ENCODE results near the gene CLEC7A.

CLEC7A gene

DNA sequence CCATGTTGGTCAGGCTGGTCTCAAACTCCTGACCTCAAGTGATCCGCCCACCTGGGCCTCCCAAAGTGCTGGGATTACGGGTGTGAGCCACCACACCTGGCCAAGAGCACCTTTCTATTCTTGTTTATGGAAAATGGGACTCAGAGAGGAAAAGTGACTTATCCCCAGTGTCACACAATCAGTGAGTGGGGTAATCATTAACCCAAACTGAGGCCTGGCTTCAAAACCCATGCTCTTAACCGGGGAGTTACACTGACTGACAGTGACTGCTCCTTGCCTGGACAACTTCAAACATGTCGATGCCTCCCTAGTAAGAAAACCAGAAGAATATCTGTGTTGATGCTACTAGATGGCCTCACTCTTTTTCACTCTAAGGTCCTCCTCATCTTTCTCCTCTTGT, 7.3 kb downstream of the CLEC7A start:
- no peak for TF ChIP-seq SUZ12 (IDR thresholded peaks at IDR 0.05)
- no peak for TF ChIP-seq ZNF384 (IDR thresholded peaks at IDR 0.05)
- TF ChIP-seq SP1 (IDR thresholded peaks at IDR 0.05), result no peak
- no peak for TF ChIP-seq L3MBTL2 (conservative IDR thresholded peaks at IDR 0.05)
- no peak for DNase-seq (ENCODE audit: extremely low spot score)
- ChIA-PET CTCF (interaction anchor here (0.6 kb wide), 1 partner anchor 223 kb away, joined by 3 read pairs; no protein-coding TSS in a partner anchor), POLR2A (no interaction called here)

GRCh38 chr12:10121278-10121677, 8.7 kb downstream of the CLEC7A start:
- CTCF ChIA-PET, result no interaction called here
- POLR2A ChIA-PET, result no interaction called here
- TF ChIP-seq, protein P1, sequence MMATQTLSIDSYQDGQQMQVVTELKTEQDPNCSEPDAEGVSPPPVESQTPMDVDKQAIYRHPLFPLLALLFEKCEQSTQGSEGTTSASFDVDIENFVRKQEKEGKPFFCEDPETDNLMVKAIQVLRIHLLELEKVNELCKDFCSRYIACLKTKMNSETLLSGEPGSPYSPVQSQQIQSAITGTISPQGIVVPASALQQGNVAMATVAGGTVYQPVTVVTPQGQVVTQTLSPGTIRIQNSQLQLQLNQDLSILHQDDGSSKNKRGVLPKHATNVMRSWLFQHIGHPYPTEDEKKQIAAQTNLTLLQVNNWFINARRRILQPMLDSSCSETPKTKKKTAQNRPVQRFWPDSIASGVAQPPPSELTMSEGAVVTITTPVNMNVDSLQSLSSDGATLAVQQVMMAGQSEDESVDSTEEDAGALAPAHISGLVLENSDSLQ (IDR thresholded peaks at IDR 0.05), result no peak
- TF ChIP-seq FOXK2 (IDR thresholded peaks at IDR 0.05) (no peak), L3MBTL2 (conservative IDR thresholded peaks at IDR 0.05) (no peak), LEF1 (IDR thresholded peaks at IDR 0.05; ENCODE audit: borderline replicate concordance) (no peak), NFRKB (IDR thresholded peaks at IDR 0.05) (no peak)
- no peak for DNase-seq (ENCODE audit: extremely low spot score)

DNA sequence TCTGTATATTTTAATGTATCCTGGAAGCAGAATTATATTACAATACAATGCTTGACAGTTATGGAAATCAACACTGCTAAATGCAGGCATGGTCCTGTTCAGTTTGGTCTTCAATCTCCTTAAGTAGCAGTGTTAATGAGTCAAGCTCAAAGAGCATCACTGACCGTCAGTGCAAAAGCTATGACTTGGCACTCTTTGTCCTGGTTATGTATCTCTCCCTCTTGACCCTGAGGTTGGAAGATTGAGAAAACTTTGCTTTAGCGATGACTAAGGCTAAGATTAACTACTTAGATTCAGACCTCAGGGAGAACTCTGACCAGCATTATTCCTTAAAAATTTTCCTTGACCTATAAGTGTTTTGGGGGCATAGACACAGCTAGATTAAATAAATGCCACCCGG, 10.9 kb downstream of the CLEC7A start:
- no peak for DNase-seq (ENCODE audit: extremely low spot score)
- TF ChIP-seq TARDBP (IDR thresholded peaks at IDR 0.05) (no peak), ELF4 (IDR thresholded peaks at IDR 0.05) (no peak), HDGF (IDR thresholded peaks at IDR 0.05; ENCODE audit: borderline replicate concordance) (no peak), BHLHE40 (IDR thresholded peaks at IDR 0.05; ENCODE audit: borderline replicate concordance) (no peak), FOXM1 (IDR thresholded peaks at IDR 0.05; ENCODE audit: borderline replicate concordance) (no peak), L3MBTL2 (conservative IDR thresholded peaks at IDR 0.05) (no peak)
- ChIA-PET CTCF (no interaction called here), POLR2A (no interaction called here)

GRCh38 chr12:10115890-10116289, 14.1 kb downstream of the CLEC7A start:
- CTCF ChIA-PET, result no interaction called here
- DNase-seq (ENCODE audit: extremely low spot score), result no peak
- POLR2A ChIA-PET, result no interaction called here
- no peak for TF ChIP-seq LEF1 (IDR thresholded peaks at IDR 0.05; ENCODE audit: borderline replicate concordance)
- TF ChIP-seq TARDBP (IDR thresholded peaks at IDR 0.05), result no peak

DNA sequence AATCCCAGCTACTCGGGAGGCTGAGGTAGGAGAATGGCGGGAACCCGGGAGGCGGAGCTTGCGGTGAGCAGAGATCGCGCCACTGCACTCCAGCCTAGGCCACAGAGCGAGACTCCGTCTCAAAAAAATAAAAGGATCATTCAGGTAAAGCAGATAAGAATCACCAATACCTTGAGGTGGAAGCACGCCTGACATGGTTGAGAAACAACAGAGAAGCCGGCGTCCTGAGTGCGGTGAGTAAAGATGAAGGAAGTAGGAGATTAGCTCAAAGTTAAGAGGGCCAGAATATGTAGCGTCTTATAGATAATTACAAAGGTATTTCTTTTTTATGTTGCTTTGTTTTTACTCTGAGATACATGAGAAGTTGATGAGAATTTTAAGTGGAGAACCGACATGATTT, 14.7 kb downstream of the CLEC7A start:
- ChIA-PET CTCF (no interaction called here), POLR2A (no interaction called here)

GRCh38 chr12:10113920-10114319, 16.1 kb downstream of the CLEC7A start:
- no peak for TF ChIP-seq BHLHE40 (IDR thresholded peaks at IDR 0.05; ENCODE audit: borderline replicate concordance)
- no peak for TF ChIP-seq LEF1 (IDR thresholded peaks at IDR 0.05; ENCODE audit: borderline replicate concordance)
- no peak for TF ChIP-seq ELF4 (IDR thresholded peaks at IDR 0.05)
- no peak for TF ChIP-seq SP1 (IDR thresholded peaks at IDR 0.05)
- TF ChIP-seq FOXA1 (IDR thresholded peaks at IDR 0.05), result no peak
- TF ChIP-seq TARDBP (IDR thresholded peaks at IDR 0.05), result no peak
- no peak for TF ChIP-seq NFRKB (IDR thresholded peaks at IDR 0.05)
- TF ChIP-seq L3MBTL2 (conservative IDR thresholded peaks at IDR 0.05), result no peak
- TF ChIP-seq SUZ12 (IDR thresholded peaks at IDR 0.05), result no peak
- TF ChIP-seq FOXM1 (IDR thresholded peaks at IDR 0.05; ENCODE audit: borderline replicate concordance), result no peak
- TF ChIP-seq CTBP1 (IDR thresholded peaks at IDR 0.05; ENCODE audit: borderline replicate concordance), result no peak
- TF ChIP-seq HDGF (IDR thresholded peaks at IDR 0.05; ENCODE audit: borderline replicate concordance), result no peak
- CTCF ChIA-PET, result no interaction called here
- POLR2A ChIA-PET, result no interaction called here
- DNase-seq (ENCODE audit: extremely low spot score), result no peak

More for the DNA sequence above, 14.7 kb downstream of the CLEC7A start:
- TF ChIP-seq TARDBP (IDR thresholded peaks at IDR 0.05), result no peak
- TF ChIP-seq, protein P1 (IDR thresholded peaks at IDR 0.05), result no peak
- no peak for TF ChIP-seq NFRKB (IDR thresholded peaks at IDR 0.05)
- no peak for TF ChIP-seq ARNT (IDR thresholded peaks at IDR 0.05)
- no peak for TF ChIP-seq BHLHE40 (IDR thresholded peaks at IDR 0.05; ENCODE audit: borderline replicate concordance)
- no peak for TF ChIP-seq HDGF (IDR thresholded peaks at IDR 0.05; ENCODE audit: borderline replicate concordance)
- no peak for TF ChIP-seq ZNF384 (IDR thresholded peaks at IDR 0.05)
- TF ChIP-seq L3MBTL2 (conservative IDR thresholded peaks at IDR 0.05), result no peak
- no peak for TF ChIP-seq FOXA1 (IDR thresholded peaks at IDR 0.05)
- no peak for TF ChIP-seq CTBP1 (IDR thresholded peaks at IDR 0.05; ENCODE audit: borderline replicate concordance)
- no peak for DNase-seq (ENCODE audit: extremely low spot score)

GRCh38 chr12:10113075-10113474, 16.9 kb downstream of the CLEC7A start:
- POLR2A ChIA-PET, result no interaction called here
- CTCF ChIA-PET, result no interaction called here
- TF ChIP-seq, protein P1 (IDR thresholded peaks at IDR 0.05), result no peak
- TF ChIP-seq FOXK2 (IDR thresholded peaks at IDR 0.05), result no peak
- TF ChIP-seq L3MBTL2 (conservative IDR thresholded peaks at IDR 0.05), result no peak
- no peak for TF ChIP-seq TARDBP (IDR thresholded peaks at IDR 0.05)
- no peak for TF ChIP-seq ZNF384 (IDR thresholded peaks at IDR 0.05)
- TF ChIP-seq BHLHE40 (IDR thresholded peaks at IDR 0.05; ENCODE audit: borderline replicate concordance), result no peak
- no peak for TF ChIP-seq FOXA1 (IDR thresholded peaks at IDR 0.05)
- TF ChIP-seq CTBP1 (IDR thresholded peaks at IDR 0.05; ENCODE audit: borderline replicate concordance), result no peak
- TF ChIP-seq LEF1 (IDR thresholded peaks at IDR 0.05; ENCODE audit: borderline replicate concordance), result no peak
- no peak for TF ChIP-seq HDGF (IDR thresholded peaks at IDR 0.05; ENCODE audit: borderline replicate concordance)
- no peak for TF ChIP-seq SP1 (IDR thresholded peaks at IDR 0.05)
- TF ChIP-seq NFRKB (IDR thresholded peaks at IDR 0.05), result no peak
- TF ChIP-seq FOXM1 (IDR thresholded peaks at IDR 0.05; ENCODE audit: borderline replicate concordance), result no peak
- no peak for TF ChIP-seq ARNT (IDR thresholded peaks at IDR 0.05)
- no peak for TF ChIP-seq ELF4 (IDR thresholded peaks at IDR 0.05)
- DNase-seq (ENCODE audit: extremely low spot score), result no peak
